Measurements from ENCODE around the gene MMP11. TPM values are rescaled to one million over a fixed set of nuclear protein-coding genes. Genes with fewer than 3 reads are reported as not detected.
A peak's percentile ranks its signal among the peaks of the same experiment; 100 is the strongest.

MMP11 gene
- total RNA-seq, 1 donor from 2014 or later, result 12.2 TPM

GRCh38 chr22:23782703-23783102 lies 10.1 kb downstream of the MMP11 start:
- Histone ChIP-seq H3K36me3 (ENCODE audit: insufficient read depth, low read length) (no peaks in the 10 kb centered on the region), H3K4me2 (ENCODE audit: low read length) (no peak overlapping the region), H3K9me3 (ENCODE audit: insufficient read depth, low read depth, low read length) (no peaks in the 10 kb centered on the region), H2AFZ (ENCODE audit: low read depth, low read length) (no peak overlapping the region), H3K9ac (ENCODE audit: low read length) (no peak overlapping the region), H3K27ac (ENCODE audit: low read depth, low read length) (no peak overlapping the region), H3K4me1 (ENCODE audit: insufficient read depth, low read length) (peaks cover 24% of the 10 kb centered on the region), H3K79me2 (ENCODE audit: insufficient read depth, low read length) (peaks cover 5% of the 10 kb centered on the region), H3K27me3 (ENCODE audit: insufficient read depth, low read length) (no peaks in the 10 kb centered on the region), H4K20me1 (ENCODE audit: insufficient read depth, low read length) (peaks cover 4% of the 10 kb centered on the region), H3K4me3 (ENCODE audit: insufficient read depth, low read depth, low read length) (no peak overlapping the region)
- no peak overlapping the region for H3K27ac Mint-ChIP-seq (ENCODE audit: unreplicated experiment)
- peaks cover 10% of the 10 kb centered on the region for H3K27me3 Mint-ChIP-seq (ENCODE audit: low read depth, unreplicated experiment)
- no peaks in the 10 kb centered on the region for H3K9me3 Mint-ChIP-seq (ENCODE audit: unreplicated experiment)
- no peak for DNase-seq (ENCODE audit: low read depth)
- TF ChIP-seq CTCF (IDR thresholded peaks at IDR 0.05; ENCODE audit: insufficient read depth, low read depth, low read length), result no peak
- TF ChIP-seq EZH2 (IDR thresholded peaks at IDR 0.05; ENCODE audit: insufficient read depth, low read length), result no peak
- H3K4me3 Mint-ChIP-seq (ENCODE audit: unreplicated experiment), result no peak overlapping the region
- peaks cover 9% of the 10 kb centered on the region for H3K36me3 Mint-ChIP-seq (ENCODE audit: low read depth, unreplicated experiment)
- FAIRE-seq, result no peak
- H3K4me1 Mint-ChIP-seq (ENCODE audit: low read depth, unreplicated experiment), result peaks cover 18% of the 10 kb centered on the region

GRCh38 chr22:23783265-23784150 lies 10.9 kb downstream of the MMP11 start:
- Mint-ChIP-seq H3K4me1 (ENCODE audit: low read depth, unreplicated experiment) (peaks cover 21% of the 10 kb centered on the region), H3K9me3 (ENCODE audit: unreplicated experiment) (no peaks in the 10 kb centered on the region), H3K4me3 (ENCODE audit: unreplicated experiment) (no peak overlapping the region), H3K27ac (ENCODE audit: unreplicated experiment) (no peak overlapping the region), H3K36me3 (ENCODE audit: low read depth, unreplicated experiment) (peaks cover 9% of the 10 kb centered on the region), H3K27me3 (ENCODE audit: low read depth, unreplicated experiment) (peaks cover 6% of the 10 kb centered on the region)
- Histone ChIP-seq H3K79me2 (ENCODE audit: insufficient read depth, low read length) (peaks cover 13% of the 10 kb centered on the region), H3K27ac (ENCODE audit: low read depth, low read length) (no peak overlapping the region), H3K4me2 (ENCODE audit: low read length) (no peak overlapping the region), H3K36me3 (ENCODE audit: insufficient read depth, low read length) (no peaks in the 10 kb centered on the region), H4K20me1 (ENCODE audit: insufficient read depth, low read length) (peaks cover 12% of the 10 kb centered on the region), H2AFZ (ENCODE audit: low read depth, low read length) (no peak overlapping the region), H3K4me3 (ENCODE audit: insufficient read depth, low read depth, low read length) (no peak overlapping the region), H3K4me1 (ENCODE audit: insufficient read depth, low read length) (peaks cover 27% of the 10 kb centered on the region), H3K27me3 (ENCODE audit: insufficient read depth, low read length) (no peaks in the 10 kb centered on the region), H3K9me3 (ENCODE audit: insufficient read depth, low read depth, low read length) (no peaks in the 10 kb centered on the region), H3K9ac (ENCODE audit: low read length) (no peak overlapping the region)
- FAIRE-seq, result no peak
- DNase-seq (ENCODE audit: low read depth), result no peak
- TF ChIP-seq EZH2 (IDR thresholded peaks at IDR 0.05; ENCODE audit: insufficient read depth, low read length), result no peak
- TF ChIP-seq CTCF (IDR thresholded peaks at IDR 0.05; ENCODE audit: insufficient read depth, low read depth, low read length), result no peak

- peak overlapping the region; percentile 70 for H3K4me3 Mint-ChIP-seq (ENCODE audit: unreplicated experiment)
- H3K4me1 Mint-ChIP-seq (ENCODE audit: low read depth, unreplicated experiment), result peaks cover 21% of the 10 kb centered on the region
- no peak for FAIRE-seq
- Histone ChIP-seq H4K20me1 (ENCODE audit: insufficient read depth, low read length) (peaks cover 20% of the 10 kb centered on the region), H3K4me3 (ENCODE audit: insufficient read depth, low read depth, low read length) (no peak overlapping the region), H3K9ac (ENCODE audit: low read length) (no peak overlapping the region), H3K79me2 (ENCODE audit: insufficient read depth, low read length) (peaks cover 20% of the 10 kb centered on the region), H3K27ac (ENCODE audit: low read depth, low read length) (no peak overlapping the region), H3K4me1 (ENCODE audit: insufficient read depth, low read length) (peaks cover 27% of the 10 kb centered on the region), H3K4me2 (ENCODE audit: low read length) (peak overlapping the region; percentile 59), H3K36me3 (ENCODE audit: insufficient read depth, low read length) (peaks cover 1% of the 10 kb centered on the region), H3K9me3 (ENCODE audit: insufficient read depth, low read depth, low read length) (no peaks in the 10 kb centered on the region), H2AFZ (ENCODE audit: low read depth, low read length) (no peak overlapping the region), H3K27me3 (ENCODE audit: insufficient read depth, low read length) (no peaks in the 10 kb centered on the region)
- H3K27me3 Mint-ChIP-seq (ENCODE audit: low read depth, unreplicated experiment), result peaks cover 4% of the 10 kb centered on the region
- peaks cover 9% of the 10 kb centered on the region for H3K36me3 Mint-ChIP-seq (ENCODE audit: low read depth, unreplicated experiment)
- no peak for TF ChIP-seq EZH2 (IDR thresholded peaks at IDR 0.05; ENCODE audit: insufficient read depth, low read length)
- no peak for TF ChIP-seq CTCF (IDR thresholded peaks at IDR 0.05; ENCODE audit: insufficient read depth, low read depth, low read length)
- peak overlapping the region; percentile 63 for H3K27ac Mint-ChIP-seq (ENCODE audit: unreplicated experiment)
- H3K9me3 Mint-ChIP-seq (ENCODE audit: unreplicated experiment), result no peaks in the 10 kb centered on the region
- DNase-seq (ENCODE audit: low read depth), result peak; percentile 68
These were observed 11.6 kb downstream of the MMP11 start for GRCh38 chr22:23784215-23784732.

All from astrocyte (in vitro differentiated cells and primary cell).